Adrenal gland (tissue), 5 donors: Measurements from ENCODE around the gene DGKE.

Experiments used
- POLR2A ChIP-seq, 2 donors: fragments of 450-650 bp; IDR thresholded peaks; one replicate each; pipeline ENCODE4 v1.6.1; 2017; ENCODE audit warnings: antibody characterized with exemption in 2 of 2, mild to moderate bottlenecking in 2 of 2, moderate library complexity in 1 of 2
- TF ChIP-seq, protein P1 (sequence below), 6 experiments: fragments of 450-650 bp in 4 of 6; fragments of 200-600 bp in 2 of 6; sonication (generic) in 1 of 6; IDR thresholded peaks; 1 replicate in 5 of 6; 2 replicates in 1 of 6; pipeline versions ENCODE4 v1.5.1 to v1.8.0; 2016 to 2021; ENCODE audit warnings: antibody characterized with exemption in 6 of 6, mild to moderate bottlenecking in 2 of 6, moderate library complexity in 1 of 6
- donor health status: DM: no; HTN: no; CAD: no.

DNA sequence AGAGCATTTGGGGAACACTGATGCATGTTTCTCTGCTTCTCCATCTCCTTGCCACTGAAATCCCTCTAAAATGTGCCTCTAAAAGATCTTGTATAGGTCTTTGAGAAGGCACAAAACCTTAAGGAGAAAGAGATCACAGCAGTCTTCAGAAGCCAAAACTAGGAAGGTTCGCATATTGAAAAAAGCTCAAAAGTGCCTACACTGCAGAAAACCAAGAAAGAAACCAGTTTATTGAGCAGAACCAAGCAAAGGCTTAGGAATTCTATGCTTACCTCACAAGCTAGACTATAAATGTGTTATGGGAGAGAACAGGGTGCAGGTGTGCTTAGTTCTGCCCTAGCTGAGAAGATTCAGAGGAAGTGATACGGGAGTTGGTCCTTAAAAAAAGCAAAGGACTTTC, 16.6 kb downstream of the DGKE start:
- no peak for TF ChIP-seq POLR2A (IDR thresholded peaks at IDR 0.05)
- TF ChIP-seq, protein P1, sequence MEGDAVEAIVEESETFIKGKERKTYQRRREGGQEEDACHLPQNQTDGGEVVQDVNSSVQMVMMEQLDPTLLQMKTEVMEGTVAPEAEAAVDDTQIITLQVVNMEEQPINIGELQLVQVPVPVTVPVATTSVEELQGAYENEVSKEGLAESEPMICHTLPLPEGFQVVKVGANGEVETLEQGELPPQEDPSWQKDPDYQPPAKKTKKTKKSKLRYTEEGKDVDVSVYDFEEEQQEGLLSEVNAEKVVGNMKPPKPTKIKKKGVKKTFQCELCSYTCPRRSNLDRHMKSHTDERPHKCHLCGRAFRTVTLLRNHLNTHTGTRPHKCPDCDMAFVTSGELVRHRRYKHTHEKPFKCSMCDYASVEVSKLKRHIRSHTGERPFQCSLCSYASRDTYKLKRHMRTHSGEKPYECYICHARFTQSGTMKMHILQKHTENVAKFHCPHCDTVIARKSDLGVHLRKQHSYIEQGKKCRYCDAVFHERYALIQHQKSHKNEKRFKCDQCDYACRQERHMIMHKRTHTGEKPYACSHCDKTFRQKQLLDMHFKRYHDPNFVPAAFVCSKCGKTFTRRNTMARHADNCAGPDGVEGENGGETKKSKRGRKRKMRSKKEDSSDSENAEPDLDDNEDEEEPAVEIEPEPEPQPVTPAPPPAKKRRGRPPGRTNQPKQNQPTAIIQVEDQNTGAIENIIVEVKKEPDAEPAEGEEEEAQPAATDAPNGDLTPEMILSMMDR (IDR thresholded peaks at IDR 0.05) = no peak
